ENCODE measurements around the gene ZNF503.

Gene ZNF503

GRCh38 chr10:75398692-75399460 lies 2.7 kb downstream of the ZNF503 start:
- Histone ChIP-seq H3K4me1 (ENCODE audit: insufficient read depth, poor library complexity, severe bottlenecking) (no peaks in the 10 kb centered on the region), H3K9me3 (ENCODE audit: severe bottlenecking) (no peaks in the 10 kb centered on the region), H3K27me3 (ENCODE audit: insufficient read depth, poor library complexity, severe bottlenecking) (no peaks in the 10 kb centered on the region), H3K36me3 (ENCODE audit: low read depth) (peaks cover 19% of the 10 kb centered on the region), H3K27ac (ENCODE audit: poor library complexity, severe bottlenecking) (peak overlapping the region; percentile 85), H3K4me3 (ENCODE audit: severe bottlenecking) (peak overlapping the region; percentile 62)
- ATAC-seq (ENCODE audit: low read depth) (no peak), DNase-seq (ENCODE audit: low spot score) (no peak)
- no peak for TF ChIP-seq CTCF (IDR thresholded peaks at IDR 0.05; ENCODE audit: poor library complexity, severe bottlenecking)

- DNase-seq (ENCODE audit: low spot score), result no peak
- TF ChIP-seq CTCF (IDR thresholded peaks at IDR 0.05; ENCODE audit: poor library complexity, severe bottlenecking), result no peak
- Histone ChIP-seq H3K4me1 (ENCODE audit: insufficient read depth, poor library complexity, severe bottlenecking) (no peaks in the 10 kb centered on the region), H3K4me3 (ENCODE audit: severe bottlenecking) (peak overlapping the region; percentile 62), H3K27me3 (ENCODE audit: insufficient read depth, poor library complexity, severe bottlenecking) (no peaks in the 10 kb centered on the region), H3K27ac (ENCODE audit: poor library complexity, severe bottlenecking) (peak overlapping the region; percentile 85), H3K9me3 (ENCODE audit: severe bottlenecking) (no peaks in the 10 kb centered on the region), H3K36me3 (ENCODE audit: low read depth) (peaks cover 19% of the 10 kb centered on the region)
- ATAC-seq (ENCODE audit: low read depth), result no peak
These were observed 3.3 kb downstream of the ZNF503 start for GRCh38 chr10:75398200-75398691.

GRCh38 chr10:75397496-75398199 lies 3.9 kb downstream of the ZNF503 start:
- Histone ChIP-seq H3K4me1 (ENCODE audit: insufficient read depth, poor library complexity, severe bottlenecking) (no peaks in the 10 kb centered on the region), H3K27me3 (ENCODE audit: insufficient read depth, poor library complexity, severe bottlenecking) (no peaks in the 10 kb centered on the region), H3K9me3 (ENCODE audit: severe bottlenecking) (no peaks in the 10 kb centered on the region), H3K27ac (ENCODE audit: poor library complexity, severe bottlenecking) (peak overlapping the region; percentile 85), H3K36me3 (ENCODE audit: low read depth) (peaks cover 19% of the 10 kb centered on the region), H3K4me3 (ENCODE audit: severe bottlenecking) (peak overlapping the region; percentile 62)
- no peak for TF ChIP-seq CTCF (IDR thresholded peaks at IDR 0.05; ENCODE audit: poor library complexity, severe bottlenecking)
- DNase-seq (ENCODE audit: low spot score) (no peak), ATAC-seq (ENCODE audit: low read depth) (no peak)

- peak overlapping the region; percentile 85 for H3K27ac ChIP-seq (ENCODE audit: poor library complexity, severe bottlenecking)
- H3K4me1 ChIP-seq (ENCODE audit: insufficient read depth, poor library complexity, severe bottlenecking), result no peaks in the 10 kb centered on the region
- no peaks in the 10 kb centered on the region for H3K9me3 ChIP-seq (ENCODE audit: severe bottlenecking)
- no peak for TF ChIP-seq CTCF (IDR thresholded peaks at IDR 0.05; ENCODE audit: poor library complexity, severe bottlenecking)
- DNase-seq (ENCODE audit: low spot score), result no peak
- peak overlapping the region; percentile 62 for H3K4me3 ChIP-seq (ENCODE audit: severe bottlenecking)
- ATAC-seq (ENCODE audit: low read depth), result 0 out of 3 replicates have a peak, but pooled peaks have one; percentile 5
- H3K36me3 ChIP-seq (ENCODE audit: low read depth), result peaks cover 19% of the 10 kb centered on the region
- no peaks in the 10 kb centered on the region for H3K27me3 ChIP-seq (ENCODE audit: insufficient read depth, poor library complexity, severe bottlenecking)
These were observed 4.7 kb downstream of the ZNF503 start for GRCh38 chr10:75396631-75397495.

Measured in RWPE2 (cell line).